ENCODE data around the gene MYRIP.

The MYRIP gene

DNA sequence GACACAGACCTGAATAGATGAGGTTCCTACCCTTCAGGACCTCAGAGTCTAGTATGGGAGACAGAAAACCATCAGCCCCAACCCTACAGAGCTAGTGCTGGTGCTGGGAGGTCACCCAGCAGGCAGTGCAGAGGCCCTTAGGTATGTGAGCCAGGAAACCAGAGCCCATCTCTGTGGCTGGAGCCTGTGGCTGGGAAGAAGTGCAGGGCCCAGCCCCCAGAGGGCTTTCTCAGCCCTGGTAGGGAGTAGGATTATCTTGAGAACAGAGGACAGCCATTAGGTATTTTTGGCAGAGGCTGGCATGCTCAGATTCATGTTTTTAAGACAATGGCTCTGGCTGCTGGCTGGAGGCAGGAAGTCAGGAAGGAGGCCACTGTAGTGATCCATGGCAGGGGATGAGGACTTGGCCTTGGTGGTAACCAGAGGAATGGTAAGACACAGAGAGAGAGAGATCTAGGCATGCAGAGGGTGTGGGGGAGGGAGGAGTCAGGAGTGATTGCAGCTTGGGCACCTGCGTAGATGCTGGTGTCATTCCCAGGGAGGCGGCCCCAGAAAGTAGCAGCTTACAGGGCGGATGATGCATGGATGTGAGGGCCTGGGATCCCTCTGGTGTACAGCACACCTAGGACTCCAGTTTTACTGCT is 279.2 kb downstream of the MYRIP start:
- no peaks in the 10 kb centered on the region for H3K9me3 ChIP-seq
- H3K4me3 ChIP-seq (ENCODE audit: low read depth in 1 of 2, low read length in 1 of 2), result no peak overlapping the region
- no peaks in the 10 kb centered on the region for H3K27me3 ChIP-seq
- H3K4me1 ChIP-seq (ENCODE audit: control insufficient read depth in 1 of 2, insufficient read depth in 1 of 2, low read depth in 1 of 2, low read length in 1 of 2), result no peaks in the 10 kb centered on the region
- TF ChIP-seq, protein P1, sequence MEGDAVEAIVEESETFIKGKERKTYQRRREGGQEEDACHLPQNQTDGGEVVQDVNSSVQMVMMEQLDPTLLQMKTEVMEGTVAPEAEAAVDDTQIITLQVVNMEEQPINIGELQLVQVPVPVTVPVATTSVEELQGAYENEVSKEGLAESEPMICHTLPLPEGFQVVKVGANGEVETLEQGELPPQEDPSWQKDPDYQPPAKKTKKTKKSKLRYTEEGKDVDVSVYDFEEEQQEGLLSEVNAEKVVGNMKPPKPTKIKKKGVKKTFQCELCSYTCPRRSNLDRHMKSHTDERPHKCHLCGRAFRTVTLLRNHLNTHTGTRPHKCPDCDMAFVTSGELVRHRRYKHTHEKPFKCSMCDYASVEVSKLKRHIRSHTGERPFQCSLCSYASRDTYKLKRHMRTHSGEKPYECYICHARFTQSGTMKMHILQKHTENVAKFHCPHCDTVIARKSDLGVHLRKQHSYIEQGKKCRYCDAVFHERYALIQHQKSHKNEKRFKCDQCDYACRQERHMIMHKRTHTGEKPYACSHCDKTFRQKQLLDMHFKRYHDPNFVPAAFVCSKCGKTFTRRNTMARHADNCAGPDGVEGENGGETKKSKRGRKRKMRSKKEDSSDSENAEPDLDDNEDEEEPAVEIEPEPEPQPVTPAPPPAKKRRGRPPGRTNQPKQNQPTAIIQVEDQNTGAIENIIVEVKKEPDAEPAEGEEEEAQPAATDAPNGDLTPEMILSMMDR (IDR thresholded peaks at IDR 0.05), result no peak
- no peaks in the 10 kb centered on the region for H3K36me3 ChIP-seq
- no peak overlapping the region for H3K27ac ChIP-seq

DNA sequence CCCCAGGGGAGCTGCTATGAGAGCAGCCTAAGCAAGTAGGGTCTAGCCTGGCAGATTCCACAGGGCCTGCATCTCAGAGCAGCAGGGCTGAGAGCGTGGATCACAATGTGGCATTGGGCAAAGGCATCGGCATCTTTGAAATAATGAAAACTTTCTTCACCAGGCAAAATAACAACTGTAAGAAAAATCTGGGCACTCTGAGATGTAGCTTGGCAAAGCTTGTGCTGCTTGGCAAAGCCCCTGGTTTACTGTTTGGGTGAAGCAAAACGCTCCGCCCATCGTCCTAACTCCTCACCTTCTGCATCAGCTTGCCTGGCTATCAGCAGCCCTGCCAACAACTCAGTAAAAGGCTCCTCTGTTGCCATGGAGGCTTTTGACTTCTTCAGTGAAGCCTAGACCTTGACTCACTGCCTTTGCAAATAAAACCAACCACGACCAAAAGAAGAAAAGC is 287.3 kb downstream of the MYRIP start:
- no peaks in the 10 kb centered on the region for H3K4me1 ChIP-seq (ENCODE audit: control insufficient read depth in 1 of 2, insufficient read depth in 1 of 2, low read depth in 1 of 2, low read length in 1 of 2)
- no peaks in the 10 kb centered on the region for H3K36me3 ChIP-seq
- no peak overlapping the region for H3K4me3 ChIP-seq (ENCODE audit: low read depth in 1 of 2, low read length in 1 of 2)
- no peaks in the 10 kb centered on the region for H3K9me3 ChIP-seq
- H3K27ac ChIP-seq, result no peak overlapping the region
- H3K27me3 ChIP-seq, result peaks cover 6% of the 10 kb centered on the region
- TF ChIP-seq, protein P1 (IDR thresholded peaks at IDR 0.05), result no peak

DNA sequence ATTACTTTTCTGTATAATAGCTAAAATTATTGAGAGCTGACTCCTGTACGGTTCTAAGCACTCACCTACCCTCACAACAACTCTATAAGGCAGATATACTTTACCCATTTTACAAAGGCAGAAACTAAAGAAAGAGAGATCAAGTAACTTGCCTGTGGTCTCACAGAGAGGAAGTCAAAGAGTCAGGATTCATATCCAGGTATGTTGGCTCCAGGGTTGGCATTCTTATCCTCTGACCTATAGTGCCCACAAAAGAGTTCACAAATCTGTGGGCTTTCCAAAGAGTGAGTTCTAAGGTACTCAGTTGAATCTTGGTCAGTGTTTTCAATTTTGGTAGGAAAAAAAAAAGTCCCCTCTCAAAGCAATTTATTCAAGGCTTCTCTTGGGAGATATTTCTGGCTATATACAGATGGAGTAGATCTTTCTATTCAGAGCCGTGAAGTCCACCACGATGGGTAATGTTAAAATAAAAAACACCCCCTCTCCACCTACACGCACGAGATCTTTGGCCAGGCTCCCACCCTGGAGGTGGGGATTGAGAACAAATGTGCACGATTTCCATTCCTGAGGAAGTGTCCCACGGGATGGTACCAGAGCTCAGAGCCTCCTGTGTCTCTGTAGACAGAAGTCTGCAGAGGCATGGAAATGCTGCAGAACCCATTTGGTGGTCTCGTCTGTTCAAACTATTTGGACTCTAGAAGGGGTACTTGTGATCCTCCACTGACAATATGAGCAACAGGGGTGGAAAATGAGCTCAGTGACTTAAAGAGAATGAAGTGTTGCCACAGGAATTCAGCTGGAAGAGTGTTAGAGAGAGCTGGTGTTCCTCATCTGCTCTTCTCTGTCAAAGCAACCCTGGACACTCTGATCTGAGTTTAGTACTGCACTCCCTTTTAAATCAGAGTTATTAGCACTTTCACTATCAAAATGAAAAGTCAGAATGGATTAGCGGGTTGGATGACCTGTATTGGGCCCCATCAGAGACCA is 288.0 kb downstream of the MYRIP start:
- Histone ChIP-seq H3K9me3 (no peaks in the 10 kb centered on the region), H3K27me3 (peaks cover 6% of the 10 kb centered on the region), H3K4me1 (ENCODE audit: control insufficient read depth in 1 of 2, insufficient read depth in 1 of 2, low read depth in 1 of 2, low read length in 1 of 2) (no peaks in the 10 kb centered on the region), H3K4me3 (ENCODE audit: low read depth in 1 of 2, low read length in 1 of 2) (no peak overlapping the region), H3K36me3 (no peaks in the 10 kb centered on the region), H3K27ac (no peak overlapping the region)
- TF ChIP-seq, protein P1 (IDR thresholded peaks at IDR 0.05), result no peak

DNA sequence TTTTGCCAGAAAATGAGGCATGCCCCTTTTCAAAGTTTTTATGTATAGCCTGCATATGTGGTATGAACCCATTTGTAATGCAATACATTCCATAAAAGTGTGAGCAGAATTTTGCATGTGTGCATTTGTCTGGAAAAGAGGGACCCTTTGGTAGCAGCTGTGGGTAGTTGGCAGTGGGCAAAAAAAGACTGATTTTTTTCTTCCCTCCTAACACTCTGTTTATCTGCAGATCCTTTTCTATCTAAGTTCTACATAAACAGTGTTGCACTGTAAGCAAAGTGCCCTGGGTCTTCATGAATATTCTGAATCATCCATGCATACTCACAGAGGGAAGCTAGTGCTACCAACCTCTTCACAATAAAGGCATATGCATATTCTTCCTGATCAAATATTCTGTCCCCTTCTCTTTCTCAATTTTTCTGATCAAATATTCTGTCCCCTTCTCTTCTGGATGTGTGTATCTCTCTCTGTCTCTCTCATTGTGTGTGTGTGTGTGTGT is 288.9 kb downstream of the MYRIP start:
- Histone ChIP-seq H3K9me3 (no peaks in the 10 kb centered on the region), H3K27me3 (peaks cover 6% of the 10 kb centered on the region), H3K27ac (no peak overlapping the region), H3K36me3 (no peaks in the 10 kb centered on the region), H3K4me1 (ENCODE audit: control insufficient read depth in 1 of 2, insufficient read depth in 1 of 2, low read depth in 1 of 2, low read length in 1 of 2) (no peaks in the 10 kb centered on the region), H3K4me3 (ENCODE audit: low read depth in 1 of 2, low read length in 1 of 2) (no peak overlapping the region)
- TF ChIP-seq, protein P1 (IDR thresholded peaks at IDR 0.05), result no peak

DNA sequence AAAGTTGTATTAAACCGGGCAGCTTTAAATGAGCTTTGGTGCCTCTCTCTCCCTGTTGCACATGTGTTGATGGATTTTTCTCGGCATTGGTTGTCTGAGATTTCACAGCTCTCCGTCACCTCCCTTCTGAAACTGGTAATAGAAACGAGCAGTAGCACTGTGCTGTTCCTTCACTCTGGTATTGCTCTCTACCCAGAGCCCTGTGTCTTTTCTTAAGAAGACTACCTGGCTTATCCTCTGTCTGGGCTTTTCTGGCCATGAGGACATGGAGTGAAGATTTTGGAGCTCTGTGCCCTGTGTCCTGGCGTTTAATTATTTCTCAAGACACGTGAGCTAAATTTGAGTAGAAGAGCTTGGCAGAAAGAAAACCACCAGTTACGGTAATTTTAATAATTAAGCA is 290.5 kb downstream of the MYRIP start:
- Histone ChIP-seq H3K27ac (no peak overlapping the region), H3K36me3 (no peaks in the 10 kb centered on the region), H3K27me3 (peaks cover 6% of the 10 kb centered on the region), H3K9me3 (no peaks in the 10 kb centered on the region), H3K4me1 (ENCODE audit: control insufficient read depth in 1 of 2, insufficient read depth in 1 of 2, low read depth in 1 of 2, low read length in 1 of 2) (no peaks in the 10 kb centered on the region), H3K4me3 (ENCODE audit: low read depth in 1 of 2, low read length in 1 of 2) (no peak overlapping the region)
- TF ChIP-seq, protein P1 (IDR thresholded peaks at IDR 0.05), result no peak
